Jurkat, Clone E6-1 (cell line): Measurements from ENCODE around the gene CYBA.

Experiments
- DNase-seq: peaks from one replicate; pipeline ENCODE4 v3.0.0-alpha.2; 2011; ENCODE audit warnings: low read depth, low spot score
- H3K4me3 ChIP-seq: 2 replicates; pipeline ENCODE4 v1.5.1; 2011; ENCODE audit warnings: mild to moderate bottlenecking, low read length, control low read depth, moderate library complexity

CYBA gene

GRCh38 chr16:88634994-88635670 lies 15.7 kb downstream of the CYBA start:
- no peak for DNase-seq
- no peak overlapping the region for H3K4me3 ChIP-seq

DNA sequence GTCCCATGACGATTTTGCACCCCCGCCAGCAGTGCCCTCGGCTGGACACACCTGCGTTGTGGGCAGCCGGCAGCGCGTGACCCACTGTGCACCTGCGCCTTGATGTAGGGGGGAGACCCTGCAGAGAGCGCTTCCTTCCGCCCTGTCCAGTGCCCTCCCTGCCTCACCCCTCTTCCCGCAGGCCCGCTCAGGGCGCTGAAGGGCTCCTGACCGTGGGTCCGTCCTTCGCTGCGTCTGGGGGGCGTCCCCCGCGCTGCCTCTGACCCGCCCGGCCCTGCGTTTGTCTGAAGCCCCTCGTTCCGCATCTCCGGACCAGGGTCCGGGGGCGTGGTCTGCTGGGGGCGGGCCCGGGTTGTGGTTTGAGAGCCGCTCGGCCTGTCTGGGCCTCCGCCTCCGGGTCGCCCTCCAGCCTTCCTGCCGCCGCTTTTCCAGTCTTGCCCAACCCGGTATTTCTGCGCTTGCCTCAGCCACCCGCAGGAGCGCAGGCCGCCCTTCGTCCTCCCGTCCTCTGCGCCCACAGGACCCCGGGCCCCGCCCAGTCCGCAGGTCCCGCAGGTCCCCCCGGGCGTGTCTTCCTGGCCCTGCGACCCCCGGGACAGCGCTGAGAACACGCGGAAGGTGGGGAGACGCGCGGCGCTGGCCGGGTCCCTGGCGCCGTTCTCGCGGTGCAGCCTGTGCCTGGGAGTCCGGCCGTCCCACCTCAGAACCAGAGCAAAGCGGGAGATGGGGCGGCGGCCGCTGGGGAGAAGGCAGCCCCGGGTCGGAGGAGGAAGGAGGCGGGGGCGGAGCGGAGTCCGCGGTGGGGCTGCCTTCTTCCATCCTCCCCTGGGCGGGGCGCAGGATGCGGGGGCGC lies 16.5 kb downstream of the CYBA start:
- H3K4me3 ChIP-seq = no peak overlapping the region
- no peak for DNase-seq

DNA sequence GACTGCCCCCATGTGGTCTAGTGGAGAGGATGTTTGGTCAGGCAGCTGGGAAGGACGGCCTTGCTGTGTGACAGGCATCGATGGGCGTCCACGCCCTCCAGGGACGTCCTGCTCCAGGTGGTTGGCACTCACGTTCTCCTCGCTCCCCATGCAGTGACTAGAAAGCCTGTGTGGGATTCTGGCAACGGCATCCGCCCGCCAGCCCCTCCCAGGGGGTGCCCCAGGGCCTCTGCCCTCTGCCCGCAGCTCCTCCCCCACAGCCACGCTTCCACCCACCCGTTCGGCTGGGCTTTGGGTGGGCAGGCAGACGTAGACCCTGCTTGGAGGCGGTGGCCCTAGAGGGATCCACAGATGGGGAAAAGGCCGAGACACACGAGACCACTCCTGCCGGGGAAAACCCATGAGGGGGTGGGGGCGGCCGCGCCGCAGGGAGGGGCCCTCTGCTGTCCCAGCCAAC lies 17.1 kb downstream of the CYBA start:
- no peak overlapping the region for H3K4me3 ChIP-seq
- DNase-seq = no peak

- H3K4me3 ChIP-seq = no peak overlapping the region
- no peak for DNase-seq
Measured at GRCh38 chr16:88632587-88632930, 18.3 kb downstream of the CYBA start.

- no peak for DNase-seq
- no peak overlapping the region for H3K4me3 ChIP-seq
Measured at GRCh38 chr16:88631920-88632586, 18.8 kb downstream of the CYBA start.

DNA sequence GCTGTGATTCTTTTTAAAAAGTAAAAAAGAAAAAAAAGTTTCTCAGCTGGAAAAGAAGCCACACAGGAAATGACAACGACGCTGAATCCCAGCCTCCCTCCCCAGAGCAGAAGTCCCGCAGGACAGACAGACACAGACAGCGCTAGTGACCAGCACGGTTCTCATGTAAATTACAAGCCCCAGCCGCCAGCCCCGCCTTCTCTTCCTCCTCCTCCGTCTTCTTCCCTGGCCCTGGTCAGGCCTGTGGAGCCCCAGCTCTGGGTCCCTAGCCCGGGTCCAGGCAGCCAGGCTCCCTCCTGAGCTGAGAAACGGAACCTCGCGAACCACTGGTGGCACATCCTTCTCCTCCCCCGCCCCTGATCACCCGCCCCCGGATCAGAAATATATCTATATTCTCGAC lies 19.5 kb downstream of the CYBA start:
- no peak overlapping the region for H3K4me3 ChIP-seq
- DNase-seq = no peak

DNA sequence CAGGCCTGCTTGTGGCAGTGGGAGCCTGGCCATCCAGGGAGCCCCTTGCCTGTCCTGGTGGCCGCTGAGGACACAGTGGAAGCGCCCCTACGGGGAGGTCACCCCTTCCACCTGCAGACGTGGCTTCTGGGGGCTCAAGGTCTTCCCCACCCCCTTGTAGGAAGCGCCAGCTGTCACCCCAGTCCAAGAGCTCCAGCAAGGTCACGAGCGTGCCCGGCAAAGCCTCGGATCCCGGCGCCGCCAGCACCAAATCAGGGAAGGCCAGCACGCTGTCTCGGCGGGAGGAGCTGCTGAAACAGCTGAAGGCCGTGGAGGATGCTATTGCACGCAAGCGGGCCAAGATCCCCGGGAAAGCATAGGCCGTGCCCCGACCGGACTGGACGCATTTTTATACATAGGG lies 19.9 kb downstream of the CYBA start:
- H3K4me3 ChIP-seq = no peak overlapping the region
- DNase-seq = no peak

GRCh38 chr16:88630433-88630832 lies 20.4 kb downstream of the CYBA start:
- H3K4me3 ChIP-seq = no peak overlapping the region
- DNase-seq = no peak

DNA sequence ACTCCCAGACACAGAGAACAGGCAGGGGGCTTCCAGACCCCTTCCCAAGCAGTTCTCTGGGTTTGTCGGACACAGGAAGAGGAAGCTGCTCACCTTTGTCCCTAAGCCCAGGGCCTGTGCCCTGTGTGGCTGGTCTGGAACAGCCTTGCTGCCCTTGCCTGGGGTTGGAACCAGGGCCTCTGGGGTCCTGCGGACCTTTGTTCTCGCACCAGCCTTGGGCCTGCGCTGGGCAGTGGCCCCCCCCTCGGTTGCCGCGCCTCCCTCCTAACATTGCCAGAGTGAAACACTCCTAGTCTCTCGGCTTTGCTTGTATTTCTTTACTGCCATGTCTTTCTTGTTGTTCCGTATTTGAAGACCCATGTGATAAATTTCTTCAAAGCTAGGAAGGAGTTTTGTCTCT lies 21.0 kb downstream of the CYBA start:
- DNase-seq = no peak
- no peak overlapping the region for H3K4me3 ChIP-seq

- H3K4me3 ChIP-seq = no peak overlapping the region
- DNase-seq = no peak
Measured at GRCh38 chr16:88628512-88628974, 22.3 kb downstream of the CYBA start.

GRCh38 chr16:88627531-88628411 lies 23.1 kb downstream of the CYBA start:
- DNase-seq = no peak
- no peak overlapping the region for H3K4me3 ChIP-seq

DNA sequence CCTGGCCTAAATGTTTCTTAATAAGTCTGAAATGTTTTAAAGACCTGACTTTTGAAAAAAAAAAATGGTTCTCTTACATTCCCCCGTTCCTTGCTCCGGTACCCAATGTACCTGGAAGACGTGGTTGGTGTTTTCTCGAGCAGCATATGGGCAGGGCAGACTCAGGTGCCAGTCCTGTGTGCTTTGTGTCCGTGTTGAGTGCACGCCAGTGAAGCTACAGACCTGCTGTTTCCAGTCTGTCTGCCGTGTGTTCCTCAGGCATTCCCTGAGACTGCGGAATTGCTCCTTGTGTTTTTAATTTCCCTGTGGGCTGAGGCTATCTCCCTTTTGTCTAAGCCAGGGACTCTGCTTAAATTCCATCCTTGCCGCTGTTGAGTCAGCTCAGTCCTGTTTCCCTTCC lies 24.2 kb downstream of the CYBA start:
- DNase-seq = no peak
- no peak overlapping the region for H3K4me3 ChIP-seq

GRCh38 chr16:88624977-88625576 lies 25.8 kb downstream of the CYBA start:
- no peak overlapping the region for H3K4me3 ChIP-seq
- DNase-seq = no peak

DNA sequence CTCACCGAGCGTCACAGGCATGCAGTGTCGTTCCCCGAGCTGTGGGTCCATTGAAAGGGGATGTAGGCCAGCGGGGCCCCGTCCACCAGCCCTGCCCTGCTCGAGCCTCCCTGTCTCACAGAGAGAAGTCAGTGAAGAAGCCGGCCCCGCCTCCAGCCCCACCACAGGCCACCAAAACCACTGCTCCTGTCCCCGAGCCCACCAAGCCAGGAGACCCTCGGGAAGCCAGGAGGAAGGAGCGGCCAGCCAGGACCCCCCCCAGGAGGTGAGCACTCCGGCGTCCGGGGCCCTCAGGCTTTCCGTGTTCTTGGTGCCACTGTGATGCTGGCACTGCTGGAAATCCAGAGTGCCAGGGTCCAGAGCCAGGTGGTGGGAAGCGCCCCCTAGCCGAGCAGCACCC lies 26.4 kb downstream of the CYBA start:
- H3K4me3 ChIP-seq = no peak overlapping the region
- no peak for DNase-seq

GRCh38 chr16:88623858-88624257 lies 27.0 kb downstream of the CYBA start:
- H3K4me3 ChIP-seq = no peak overlapping the region
- no peak for DNase-seq

GRCh38 chr16:88622866-88623265 lies 28.0 kb downstream of the CYBA start:
- no peak for DNase-seq
- no peak overlapping the region for H3K4me3 ChIP-seq

GRCh38 chr16:88622125-88622524 lies 28.7 kb downstream of the CYBA start:
- no peak for DNase-seq
- H3K4me3 ChIP-seq = no peak overlapping the region

DNA sequence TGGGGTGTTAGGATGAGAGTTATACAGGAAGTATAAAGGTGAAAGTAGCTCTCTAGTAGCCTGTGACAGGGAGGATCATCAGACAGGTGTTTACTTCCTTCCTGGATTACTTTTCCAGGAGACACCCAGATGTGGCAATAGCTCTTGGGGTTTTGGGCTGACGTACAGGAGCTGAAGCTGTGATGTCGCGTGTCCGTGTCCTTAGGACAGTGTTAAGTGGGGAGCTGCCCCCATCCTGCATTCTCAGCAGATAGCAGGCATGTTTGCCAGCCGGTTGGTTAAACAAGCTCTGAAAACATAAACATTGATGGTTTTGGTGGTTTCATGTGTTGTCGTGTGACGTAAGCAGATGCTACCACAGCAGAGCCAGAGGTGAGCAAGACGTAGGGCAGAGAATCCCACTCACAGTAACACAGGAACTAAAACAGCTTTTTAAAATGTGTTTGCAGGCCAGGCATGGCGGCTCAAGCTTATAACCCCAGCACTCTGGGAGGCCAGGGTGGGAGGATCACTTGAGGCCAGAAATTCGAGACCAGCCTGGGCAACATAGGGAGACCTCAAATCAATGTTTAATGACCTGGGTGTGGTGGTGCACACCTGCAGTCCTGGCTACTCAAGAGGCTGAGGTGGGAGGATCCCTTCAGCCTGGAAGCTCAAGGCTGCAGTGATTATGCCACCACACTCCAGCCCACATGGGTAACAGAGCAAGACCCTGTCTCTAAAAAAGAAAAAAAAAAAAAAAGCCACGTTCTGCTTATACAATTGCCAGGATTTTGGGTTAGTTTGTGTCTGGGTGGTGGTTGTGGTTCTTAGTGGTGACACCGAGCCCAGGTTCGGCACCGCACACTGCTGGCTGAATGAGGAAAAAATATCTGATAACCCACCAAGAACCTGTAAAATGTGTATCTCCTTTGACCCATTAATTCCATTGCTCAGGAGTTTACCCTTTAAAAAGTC lies 30.7 kb downstream of the CYBA start:
- no peak overlapping the region for H3K4me3 ChIP-seq
- peak; percentile 47 for DNase-seq
